UCSD-AML1 (cell line): ENCODE data around the gene TMEM140.
"Not testable (repeated sequence)": the region's sequence is repeated elsewhere in the genome, so short reads cannot be mapped to it uniquely, and the experiment has no call there.

Source experiments
- DNase-seq: peaks from one replicate; lab custom pipeline; 2025; ENCODE audit not compliant: unreplicated experiment; lab: John Stamatoyannopoulos, UW

The TMEM140 gene

GRCh38 chr7:135171581-135172291 lies 23.9 kb downstream of the TMEM140 start:
- not testable (repeated sequence) for DNase-seq

- DNase-seq, result not testable (repeated sequence)
Measured at GRCh38 chr7:135173916-135174315, 26.0 kb downstream of the TMEM140 start.

GRCh38 chr7:135174941-135175340 lies 27.1 kb downstream of the TMEM140 start:
- no peak for DNase-seq

- no peak for DNase-seq
Measured at GRCh38 chr7:135175931-135176330, 28.1 kb downstream of the TMEM140 start.

GRCh38 chr7:135177028-135177696 lies 29.3 kb downstream of the TMEM140 start:
- DNase-seq, result no peak

- DNase-seq, result no peak
Measured at GRCh38 chr7:135178364-135178763, 30.5 kb downstream of the TMEM140 start.

GRCh38 chr7:135179321-135179925 lies 31.6 kb downstream of the TMEM140 start:
- DNase-seq, result no peak

GRCh38 chr7:135180122-135180521 lies 32.2 kb downstream of the TMEM140 start:
- DNase-seq, result no peak

- DNase-seq, result no peak
Measured at GRCh38 chr7:135181261-135181928, 33.5 kb downstream of the TMEM140 start.

GRCh38 chr7:135181929-135182678 lies 34.2 kb downstream of the TMEM140 start:
- DNase-seq, result no peak

GRCh38 chr7:135183478-135183877 lies 35.6 kb downstream of the TMEM140 start:
- DNase-seq, result no peak

- DNase-seq, result no peak
Measured at GRCh38 chr7:135184254-135184841, 36.5 kb downstream of the TMEM140 start.

GRCh38 chr7:135185471-135186260 lies 37.8 kb downstream of the TMEM140 start:
- DNase-seq, result no peak

- DNase-seq, result no peak
Measured at GRCh38 chr7:135186261-135186540, 38.3 kb downstream of the TMEM140 start.

- no peak for DNase-seq
Measured at GRCh38 chr7:135186841-135187253, 39.0 kb downstream of the TMEM140 start.

- DNase-seq, result no peak
Measured at GRCh38 chr7:135188298-135188984, 40.6 kb downstream of the TMEM140 start.

GRCh38 chr7:135189221-135189662 lies 41.4 kb downstream of the TMEM140 start:
- no peak for DNase-seq

- DNase-seq, result no peak
Measured at GRCh38 chr7:135189961-135190360, 42.1 kb downstream of the TMEM140 start.

- no peak for DNase-seq
Measured at GRCh38 chr7:135190703-135191102, 42.8 kb downstream of the TMEM140 start.
